HG03064 (cell line): ENCODE measurements around the gene MSMO1.
"Not testable (repeated sequence)": the region's sequence is repeated elsewhere in the genome, so short reads cannot be mapped to it uniquely, and the experiment has no call there.

Experiments used
- ATAC-seq: cut with Tn5 transposase; IDR thresholded peaks from one replicate; pipeline ENCODE4 v1.9.1; 2021; ENCODE audit warnings: low read depth; ENCODE audit not compliant: unreplicated experiment

The MSMO1 gene

DNA sequence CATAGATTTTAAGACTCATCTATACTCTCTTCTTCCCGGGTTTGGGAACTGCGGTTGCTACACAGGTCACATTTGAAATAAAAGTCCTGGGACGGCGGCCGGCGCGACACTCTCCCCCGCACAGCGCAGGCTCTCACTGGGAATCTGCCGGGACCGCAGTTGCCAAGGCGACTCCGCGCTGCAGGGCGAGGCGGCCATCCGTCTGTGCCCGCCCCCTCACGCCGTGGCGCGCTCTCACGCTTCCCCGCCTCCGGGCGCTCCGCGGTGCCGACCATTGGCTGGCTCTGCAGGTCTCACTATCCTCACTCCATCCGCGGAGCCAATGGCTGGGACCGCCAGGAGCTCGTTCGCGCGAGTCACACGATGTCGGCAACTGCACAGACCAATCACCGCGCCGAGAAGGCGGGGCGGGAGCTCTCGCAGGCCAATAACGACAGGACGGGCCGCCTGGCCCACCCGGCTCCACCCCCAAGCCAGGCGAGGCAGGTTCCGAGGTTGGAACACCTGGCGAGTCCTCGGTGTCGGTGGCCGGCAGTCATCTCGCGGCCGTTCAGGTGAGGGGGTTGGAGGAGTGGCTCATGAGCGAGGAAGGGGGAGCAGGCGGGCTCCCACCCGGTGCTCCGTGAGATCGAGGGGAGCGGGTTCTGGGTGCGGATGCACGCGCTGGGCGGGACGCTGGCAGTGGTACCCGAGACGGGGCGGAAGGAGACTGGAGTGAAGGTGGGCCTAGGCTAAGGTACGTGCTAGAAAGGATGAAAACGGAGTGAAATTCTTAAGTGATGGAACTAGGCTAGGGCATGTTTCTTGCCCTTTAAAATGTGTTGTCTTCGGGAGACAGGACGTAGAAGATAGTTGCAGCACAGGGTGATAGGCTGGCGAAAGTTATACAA is at the start of gene MSMO1:
Gene MSMO1 (plus strand): TSS at position 459 of the 890 bp plus-strand sequence. CDS start 5,702 bp downstream, outside the sequence.
- ATAC-seq = peak; percentile 97

DNA sequence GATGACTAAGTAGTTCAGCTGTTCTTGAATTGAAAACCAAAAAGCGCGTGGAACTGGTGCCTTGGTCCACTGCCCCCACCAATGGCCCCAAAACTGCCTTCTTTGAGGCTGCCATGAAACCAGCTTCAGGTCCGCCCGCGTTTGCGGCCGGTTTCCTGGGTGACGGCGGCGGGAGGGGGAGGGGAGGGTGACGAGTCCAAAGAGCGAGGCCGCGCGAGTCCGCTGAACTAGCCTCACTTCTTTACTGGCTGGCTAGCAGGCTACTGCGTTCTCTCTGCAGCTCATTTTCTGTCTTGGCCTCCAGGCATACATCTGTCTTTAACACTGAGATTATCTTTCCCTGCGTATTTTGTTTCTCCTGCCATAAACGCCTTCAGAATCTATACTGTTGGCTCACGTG is 47.9 kb upstream of the MSMO1 start:
- not testable (repeated sequence) for ATAC-seq

DNA sequence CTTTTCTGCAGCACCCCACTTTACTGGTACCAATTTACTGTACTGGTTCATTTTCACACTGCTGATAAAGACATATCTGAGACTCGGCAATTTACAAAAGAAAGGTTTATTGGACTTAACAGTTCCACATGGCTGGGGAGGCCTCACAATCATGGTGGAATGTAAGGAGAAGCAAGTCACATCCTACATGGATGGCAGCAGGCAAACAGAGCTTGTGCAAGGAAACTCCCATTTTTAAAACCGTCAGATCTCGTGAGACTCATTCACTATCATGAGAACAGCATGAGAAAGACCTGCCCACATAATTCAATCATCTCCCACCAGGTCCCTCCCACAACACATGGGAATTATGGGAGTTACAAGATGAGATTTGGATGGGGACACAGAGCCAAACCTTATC is 42.8 kb upstream of the MSMO1 start:
- not testable (repeated sequence) for ATAC-seq

DNA sequence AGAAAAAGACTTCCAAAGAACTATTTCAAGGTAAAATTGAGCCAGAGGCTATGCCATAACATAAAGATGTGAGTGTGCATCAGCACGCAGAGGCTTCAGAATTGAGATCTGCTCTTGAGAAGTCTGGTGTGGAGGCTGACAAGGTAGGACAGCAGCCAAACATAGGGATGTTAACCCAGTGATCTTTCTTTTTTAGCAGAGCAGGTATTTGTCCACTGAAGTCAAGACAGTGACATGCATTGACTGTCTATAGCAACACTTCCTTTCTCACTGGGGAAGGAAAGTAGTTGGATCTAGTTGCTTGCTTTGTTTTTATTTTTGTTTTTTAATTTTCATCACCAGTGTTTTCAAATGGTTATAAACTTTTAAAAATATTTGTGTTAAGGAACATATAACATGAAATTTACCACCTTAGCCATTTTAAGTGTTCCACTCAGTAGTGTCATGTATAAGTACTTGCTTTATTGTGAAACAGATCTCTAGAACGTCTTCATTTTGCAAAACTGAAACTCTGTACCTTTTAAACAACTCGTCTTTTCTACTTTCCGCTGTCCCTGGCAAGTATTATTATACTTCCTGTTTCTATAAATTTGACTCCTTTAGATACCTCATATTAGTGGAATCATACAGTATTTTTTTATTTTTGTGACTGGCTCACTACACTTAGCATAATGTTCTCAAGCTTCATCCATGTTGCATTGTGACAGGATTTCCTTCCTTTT is 40.7 kb upstream of the MSMO1 start:
- peak; percentile 84 for ATAC-seq

DNA sequence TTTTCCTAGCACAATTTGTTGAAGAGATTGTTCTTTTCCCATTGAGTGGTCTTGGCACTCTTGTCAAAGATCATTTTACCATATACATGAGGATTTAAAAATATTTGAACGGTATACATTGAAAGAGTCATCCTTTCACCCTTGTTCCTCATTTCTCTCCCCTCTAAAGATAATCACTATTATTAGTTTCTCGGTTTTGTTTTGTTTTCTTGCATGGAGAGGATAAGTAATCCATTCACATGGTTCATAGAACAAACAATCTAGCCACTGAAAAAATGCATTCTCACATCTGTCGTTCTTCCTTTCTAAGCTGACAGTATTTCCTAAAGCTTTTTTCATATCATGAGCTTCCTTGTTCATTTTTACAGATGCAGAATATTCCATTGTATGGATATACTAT is 39.2 kb upstream of the MSMO1 start:
- ATAC-seq = no peak

DNA sequence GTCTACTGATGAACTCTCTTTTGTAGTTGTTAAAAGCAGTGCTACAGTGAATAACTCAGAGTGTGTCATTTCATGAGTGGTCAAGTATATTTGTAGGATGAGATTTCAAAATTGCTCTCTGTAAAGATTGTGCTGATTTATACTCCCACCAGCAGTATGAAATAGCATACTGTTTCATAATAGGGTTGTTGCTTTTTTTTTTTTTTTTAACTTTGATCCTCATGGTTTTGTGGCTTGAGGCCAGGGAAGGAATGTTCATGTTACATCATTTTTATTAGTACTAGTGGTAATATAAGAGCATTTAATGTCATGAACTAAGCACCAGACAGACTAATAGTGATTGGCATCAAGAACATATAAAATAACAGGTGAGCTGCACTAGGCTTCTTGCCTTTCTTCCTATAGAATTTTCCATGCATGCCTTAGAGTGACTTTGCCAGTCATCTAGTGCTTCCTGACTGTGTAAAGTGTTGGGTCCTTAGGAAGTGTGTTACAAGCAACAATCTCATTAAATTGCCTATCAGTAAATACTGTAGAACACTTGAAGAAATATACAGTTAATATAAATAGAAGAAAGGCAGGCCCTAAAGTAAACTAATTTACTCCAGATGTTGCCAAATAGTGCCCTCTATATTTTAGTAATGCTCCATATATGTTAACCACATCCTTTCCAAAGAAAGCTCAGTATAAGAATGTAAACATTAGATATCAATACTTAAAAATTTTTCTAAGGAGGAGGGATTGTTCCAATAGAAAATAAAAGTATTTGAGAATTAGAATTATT is 38.6 kb upstream of the MSMO1 start:
- no peak for ATAC-seq

DNA sequence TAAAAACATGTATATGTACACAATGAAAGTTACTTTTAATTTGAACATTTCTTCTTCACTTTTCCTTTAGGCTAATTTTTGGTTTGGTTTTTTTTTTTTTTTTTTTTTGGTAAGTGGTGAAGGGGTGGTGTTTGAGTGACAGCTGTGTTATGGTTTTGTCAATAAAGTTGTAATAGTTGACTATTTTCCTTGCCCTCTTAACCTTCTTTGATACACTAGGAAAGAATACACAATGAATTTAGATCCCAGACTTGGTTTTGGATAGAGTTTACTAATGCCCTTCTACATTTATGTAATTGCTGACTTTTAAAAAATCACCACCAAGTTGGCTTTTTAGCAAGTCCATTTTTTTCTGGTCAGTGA is 38.1 kb upstream of the MSMO1 start:
- no peak for ATAC-seq

DNA sequence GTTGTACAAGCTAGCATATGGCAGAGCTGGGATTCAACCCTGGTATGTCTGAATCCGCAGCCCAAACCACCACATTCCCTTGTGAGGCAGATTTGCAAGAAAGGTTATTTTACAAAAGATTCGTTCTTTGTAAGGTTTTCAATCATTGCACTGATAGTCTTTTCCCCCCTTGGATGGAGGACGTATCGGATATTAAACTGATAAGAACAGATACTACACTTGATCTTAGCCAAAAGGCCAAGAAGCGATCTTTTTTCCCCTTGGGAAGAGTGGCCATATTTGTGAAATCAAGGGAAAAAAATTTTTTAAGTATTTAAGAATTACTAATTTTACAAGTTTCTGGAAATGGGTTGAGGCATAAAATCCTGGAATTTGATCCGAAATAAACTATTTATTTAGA is 34.4 kb upstream of the MSMO1 start:
- no peak for ATAC-seq

DNA sequence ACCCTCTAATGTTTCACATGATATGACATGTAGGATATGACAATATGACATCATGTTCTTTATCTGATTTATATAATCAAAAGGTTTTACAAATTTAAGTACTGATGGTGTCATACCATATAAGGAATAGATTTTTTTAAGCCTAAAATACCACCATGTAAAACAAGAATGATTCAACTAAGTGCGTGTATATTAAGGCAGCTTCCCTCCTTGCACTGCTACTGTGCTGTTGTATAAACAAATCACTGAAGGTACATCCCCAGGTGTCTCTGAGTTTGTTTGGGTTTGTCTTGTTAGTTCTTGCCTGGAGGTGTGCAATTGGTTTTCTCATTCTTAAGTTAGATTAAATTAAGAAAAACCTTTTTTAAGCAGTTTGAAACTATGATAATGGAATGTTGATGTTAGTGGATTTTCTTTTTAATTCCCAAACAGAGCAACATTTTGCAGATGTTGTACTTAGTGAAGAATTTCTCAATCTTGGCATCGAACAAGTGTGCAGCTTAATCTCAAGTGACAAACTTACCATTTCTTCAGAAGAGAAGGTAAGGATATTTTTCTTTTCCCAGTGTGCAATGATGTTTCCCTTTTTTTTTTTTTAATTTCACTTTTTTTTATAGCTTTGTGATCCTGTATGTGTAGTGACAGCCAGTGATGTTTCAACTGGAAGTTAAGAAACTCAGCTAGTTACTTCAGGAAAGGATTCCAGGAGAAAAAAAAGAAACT is 33.4 kb upstream of the MSMO1 start:
- no peak for ATAC-seq

DNA sequence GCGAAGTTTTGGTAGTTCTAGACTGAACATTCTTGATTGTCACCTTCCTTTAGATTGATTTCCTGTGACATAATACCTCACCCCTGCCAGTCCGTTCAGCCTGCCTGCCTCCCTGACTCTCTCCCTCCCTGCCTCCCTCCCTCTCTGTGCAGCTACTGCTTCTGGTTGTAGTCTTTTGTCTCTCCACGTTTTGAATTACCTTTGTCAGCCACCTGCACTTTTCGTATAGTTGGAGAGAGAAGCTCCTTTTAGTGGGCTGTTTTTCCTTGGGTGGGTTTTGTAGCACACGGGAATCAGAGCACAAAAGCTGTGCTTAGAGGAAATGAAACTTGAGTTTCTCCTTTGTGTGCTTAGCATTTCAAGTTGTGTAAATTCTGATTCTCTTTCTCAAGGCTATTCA is 32.6 kb upstream of the MSMO1 start:
- peak; percentile 94 for ATAC-seq

DNA sequence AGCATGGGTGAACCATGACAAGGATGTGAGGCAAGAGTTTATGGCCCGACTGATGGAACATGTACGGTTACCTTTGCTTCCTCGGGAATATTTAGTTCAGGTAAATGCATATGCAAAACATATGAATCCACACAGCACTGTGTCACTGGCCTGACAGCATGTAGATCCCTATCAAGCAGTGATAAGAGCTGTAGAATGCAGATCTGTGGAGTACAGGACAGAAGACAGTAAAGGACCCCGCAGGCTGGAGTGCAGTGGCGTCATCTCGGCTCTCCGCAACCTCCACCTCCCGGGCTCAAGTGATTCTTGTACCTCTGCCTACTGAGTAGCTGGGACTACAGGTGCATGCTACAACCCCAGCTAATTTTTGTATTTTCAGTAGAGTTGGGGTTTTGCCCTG is 29.8 kb upstream of the MSMO1 start:
- no peak for ATAC-seq

DNA sequence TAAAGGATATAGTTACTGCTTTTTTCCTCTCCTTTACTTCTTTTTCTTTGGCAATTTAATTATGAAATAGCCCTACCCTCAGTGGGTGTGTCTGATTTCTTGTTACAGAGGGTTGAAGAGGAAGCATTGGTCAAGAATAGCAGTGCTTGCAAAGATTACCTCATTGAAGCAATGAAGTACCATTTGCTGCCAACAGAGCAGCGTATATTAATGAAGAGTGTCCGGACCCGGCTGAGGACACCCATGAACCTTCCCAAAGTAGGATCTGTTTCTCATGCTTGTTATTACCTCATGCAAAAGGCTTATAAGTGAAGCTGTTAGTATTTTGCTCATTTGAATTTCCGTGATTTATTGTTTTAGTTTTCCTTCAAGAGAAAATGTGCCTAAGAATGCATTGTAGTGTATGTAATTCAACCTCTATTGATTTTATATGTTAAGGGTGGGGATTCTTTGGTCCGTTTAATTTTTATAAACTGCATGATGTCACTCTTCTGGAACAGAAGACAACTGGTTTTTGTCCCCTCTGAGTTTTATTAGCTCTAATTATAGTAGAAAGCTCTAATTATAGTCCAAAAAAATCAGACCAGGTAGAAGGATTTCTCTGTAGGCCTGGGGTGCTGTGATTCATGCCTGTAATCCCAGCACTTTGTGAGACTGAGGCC is 27.9 kb upstream of the MSMO1 start:
- no peak for ATAC-seq

DNA sequence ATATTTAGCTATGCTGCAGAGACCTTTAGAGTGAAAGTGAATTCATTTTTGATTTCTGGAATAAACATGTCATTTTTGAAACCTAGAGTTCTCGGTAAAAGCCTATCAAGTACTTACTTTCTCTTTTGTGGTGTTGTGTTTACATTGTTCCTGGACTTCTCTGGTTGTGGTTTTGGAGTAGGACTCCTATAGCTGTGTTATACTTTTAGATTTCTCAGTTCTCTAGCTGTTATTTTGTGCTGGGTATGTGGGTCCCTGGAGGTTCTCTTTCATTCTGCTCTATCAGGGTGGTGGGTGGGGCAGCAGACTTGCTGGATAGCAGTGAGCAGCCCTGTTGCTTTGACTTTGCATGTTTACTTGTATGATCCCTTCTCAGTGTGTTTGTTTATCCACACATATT is 25.6 kb upstream of the MSMO1 start:
- ATAC-seq = peak; percentile 87

DNA sequence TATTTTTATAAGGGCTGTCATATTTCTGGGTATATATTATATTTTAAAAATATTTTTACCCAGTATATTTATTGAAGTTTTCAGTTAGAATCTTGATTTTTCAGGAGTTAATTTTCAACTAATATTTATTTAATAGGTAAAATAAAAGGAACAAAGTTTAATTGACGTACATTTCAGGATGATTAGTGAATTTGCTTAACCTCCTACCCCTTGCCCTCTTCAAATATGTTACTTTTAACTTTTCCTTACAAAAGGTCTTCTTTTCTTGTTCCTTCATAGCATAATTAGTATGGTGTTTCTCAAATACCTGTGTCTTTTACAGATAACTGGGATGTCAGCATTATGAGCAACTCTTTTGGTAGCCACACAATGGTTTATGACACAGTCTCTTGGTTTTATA is 24.8 kb upstream of the MSMO1 start:
- no peak for ATAC-seq

DNA sequence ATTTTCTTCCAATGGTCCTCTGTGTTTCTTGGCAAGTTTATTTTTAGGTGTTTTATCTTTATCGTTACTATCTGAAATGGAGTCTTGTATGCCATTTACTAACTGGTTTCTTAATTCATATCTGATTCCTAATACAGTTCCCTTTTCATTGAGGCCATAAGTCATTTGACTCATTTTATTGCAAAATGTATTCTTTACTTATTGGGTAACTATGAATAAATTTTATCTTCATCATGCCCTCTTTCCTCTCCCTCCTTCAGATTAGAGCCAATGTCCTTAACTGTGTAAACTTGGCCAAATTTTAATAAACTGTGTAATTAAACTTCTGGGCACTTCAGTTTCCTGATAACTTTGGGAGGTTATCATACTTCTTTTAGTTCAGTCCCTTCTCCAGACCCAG is 19.3 kb upstream of the MSMO1 start:
- ATAC-seq = no peak

DNA sequence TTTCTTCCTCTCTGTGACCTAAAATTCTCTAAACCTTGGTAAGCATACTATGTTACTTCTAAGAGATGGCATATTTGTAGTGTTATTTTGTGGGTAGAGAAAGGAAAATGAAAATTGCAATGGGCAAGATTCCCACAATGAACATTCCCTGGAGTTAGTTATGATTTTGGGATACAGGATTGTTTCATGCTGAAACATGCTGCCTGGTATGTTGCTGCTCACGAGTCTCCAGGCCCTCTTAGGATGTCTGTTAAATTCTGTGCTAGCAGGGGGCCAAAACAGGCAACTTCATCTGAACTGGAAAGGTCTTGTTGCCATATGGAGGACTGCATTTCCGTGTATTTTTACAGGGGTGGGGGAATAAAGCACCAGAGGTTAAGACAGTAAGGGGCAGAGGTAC is 18.9 kb upstream of the MSMO1 start:
- no peak for ATAC-seq

DNA sequence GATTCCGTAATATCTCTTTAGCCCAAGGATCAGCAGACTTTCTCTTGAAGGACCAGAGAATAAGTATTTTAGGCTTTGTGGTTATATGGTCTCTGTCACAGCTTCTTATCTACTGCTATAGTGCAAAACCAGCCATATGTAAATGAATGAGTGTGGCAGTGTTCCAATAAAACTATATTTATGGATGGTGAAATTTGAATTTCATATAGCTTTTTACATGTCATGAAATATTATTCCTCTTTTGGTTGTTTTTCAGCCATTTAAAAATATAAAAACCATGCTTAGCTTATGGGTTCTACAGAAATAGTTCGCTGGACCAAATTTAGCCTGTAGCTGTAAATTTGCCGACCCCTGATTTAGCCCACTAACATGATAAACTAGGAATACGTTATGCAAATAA is 18.0 kb upstream of the MSMO1 start:
- no peak for ATAC-seq

DNA sequence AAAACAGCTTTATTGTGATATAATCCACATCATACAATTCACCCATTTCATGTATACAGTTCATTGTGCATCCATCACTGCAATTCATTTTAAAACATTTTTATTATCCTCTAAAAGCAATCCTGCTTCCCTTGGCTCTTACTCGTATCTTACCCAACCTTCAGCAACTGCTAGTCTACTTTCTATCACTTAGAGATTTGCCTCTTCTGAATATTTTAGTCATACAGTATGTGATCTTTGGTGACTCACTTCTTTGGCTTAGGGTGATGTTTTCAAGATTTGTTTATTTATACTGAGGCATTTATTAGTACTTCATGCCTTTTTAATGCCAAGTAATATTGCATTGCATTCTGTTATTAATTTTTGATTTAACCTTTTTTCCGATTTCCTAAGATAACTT is 15.0 kb upstream of the MSMO1 start:
- no peak for ATAC-seq

DNA sequence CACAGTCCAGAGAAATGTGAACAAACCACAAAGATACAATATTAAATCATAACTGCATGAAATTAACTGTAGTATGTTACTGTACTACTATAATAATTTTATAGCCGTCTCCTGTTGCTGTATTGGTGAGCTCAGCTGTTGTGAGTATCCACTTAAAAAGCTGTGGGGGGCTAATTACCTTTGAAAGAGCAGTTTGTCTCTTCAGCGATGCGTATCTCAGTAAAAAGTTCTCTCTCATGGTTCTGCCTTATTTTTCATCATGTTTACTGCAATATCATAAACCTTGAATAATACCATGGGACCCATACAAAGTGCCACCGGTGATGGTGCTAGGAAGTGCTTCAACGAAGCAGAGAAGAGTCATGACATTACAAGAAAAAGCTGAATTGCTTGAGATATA is 8.4 kb upstream of the MSMO1 start:
- no peak for ATAC-seq

DNA sequence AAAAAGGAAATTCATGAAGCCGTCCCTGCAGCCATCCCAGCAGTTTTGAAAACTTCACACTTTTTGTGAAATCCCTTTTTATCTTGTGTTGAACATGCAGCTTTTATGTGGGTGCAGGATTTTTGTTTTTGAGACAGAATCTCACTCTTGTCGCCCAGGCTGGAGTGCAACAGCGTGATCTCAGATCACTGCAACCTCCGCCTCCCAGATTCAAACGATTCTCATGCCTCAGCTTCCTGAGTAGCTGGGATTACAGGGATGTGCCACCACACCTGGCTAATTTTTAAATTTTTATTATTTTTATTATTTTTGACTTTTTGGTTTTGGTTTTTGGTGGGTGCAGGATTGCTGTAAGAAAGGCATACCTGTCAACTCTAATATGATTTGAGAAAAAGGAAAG is 8.0 kb upstream of the MSMO1 start:
- ATAC-seq = no peak
